HL-60/S4 treated with retinoic acid at 250 ng/mL for 4 days and 3 days (cell line): ENCODE measurements around the gene NOX1.
"Not testable (repeated sequence)": the region's sequence is repeated elsewhere in the genome, so short reads cannot be mapped to it uniquely, and the experiment has no call there.

Source experiments
- in situ Hi-C: fragments of 300-500 bp; cut with MboI; formaldehyde crosslinking; loops from 2 replicates; pipeline ENCODE4 v1.7.0; 2022; ENCODE audit warnings: low sequenced_read_pairs

NOX1 gene

DNA sequence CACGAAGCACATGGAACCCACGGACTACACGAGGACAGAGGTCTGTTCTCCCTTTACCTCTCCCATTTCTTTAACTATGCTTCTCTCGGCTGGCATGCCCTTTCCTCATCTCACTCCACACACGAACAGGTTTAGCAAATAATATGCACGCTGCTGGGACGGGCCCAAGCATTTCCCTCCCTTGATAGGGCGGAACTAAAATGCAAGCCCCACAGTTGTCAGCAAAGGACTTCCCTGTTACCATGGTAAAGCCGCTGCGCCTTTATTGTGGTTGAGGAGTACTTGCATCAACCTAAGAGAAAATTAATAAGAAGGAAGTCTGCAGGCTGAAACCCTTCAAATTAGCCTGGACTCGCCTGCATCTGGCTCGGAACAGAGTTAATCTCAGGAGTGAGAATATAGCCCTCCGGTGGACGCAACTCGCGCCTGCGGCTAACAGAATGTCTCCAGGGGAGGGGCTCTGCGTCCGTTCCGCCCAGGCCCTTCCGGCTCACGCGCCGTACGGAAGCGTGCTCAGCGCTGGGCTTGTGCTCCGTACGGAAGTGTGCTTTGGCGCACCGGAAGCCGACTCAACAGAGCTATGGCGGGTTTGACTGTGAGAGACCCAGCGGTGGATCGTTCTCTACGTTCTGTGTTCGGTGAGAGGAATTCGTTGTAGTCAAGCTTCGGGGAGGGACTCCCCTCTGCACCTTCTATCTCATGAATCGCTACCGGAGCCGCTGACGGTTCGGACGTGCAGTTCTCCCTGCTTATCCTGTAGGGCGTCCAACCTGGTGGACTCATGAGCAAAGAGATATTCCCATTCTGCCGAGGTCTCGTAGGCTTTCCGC, 54.1 kb downstream of the NOX1 start, which contains the start of gene CSTF2:
Gene CSTF2 (plus strand): TSS at position 555 of the 830 bp plus-strand sequence. CDS start 26 bp downstream, at position 581.
- in situ Hi-C loops = no loop called here

DNA sequence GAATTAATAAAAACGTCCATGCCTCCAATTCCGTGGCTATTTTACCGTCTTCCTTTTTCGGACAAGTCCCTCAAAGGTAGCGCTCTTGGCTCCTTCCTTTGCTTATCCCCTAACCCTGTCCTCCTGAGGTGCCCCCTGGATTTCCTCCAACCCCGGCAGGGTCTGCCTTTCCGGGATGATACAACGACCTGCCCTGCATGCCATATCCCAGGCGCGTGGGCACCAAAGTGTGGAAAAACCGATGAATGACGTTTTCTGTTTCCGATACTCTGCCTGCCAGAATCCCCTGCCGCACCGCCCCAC, 54.7 kb downstream of the NOX1 start:
- in situ Hi-C loops = no loop called here

- in situ Hi-C loops = no loop called here
Observed at GRCh38 chrX:100817340-100817739, 56.8 kb downstream of the NOX1 start.

- in situ Hi-C loops = no loop called here
Observed at GRCh38 chrX:100812216-100813158, 61.7 kb downstream of the NOX1 start.

GRCh38 chrX:100808265-100808664, 65.9 kb downstream of the NOX1 start:
- in situ Hi-C loops = not testable (repeated sequence)

- in situ Hi-C loops = no loop called here
Observed at GRCh38 chrX:100804780-100805179, 69.4 kb downstream of the NOX1 start.

GRCh38 chrX:100802843-100803242, 71.3 kb downstream of the NOX1 start:
- in situ Hi-C loops = no loop called here

DNA sequence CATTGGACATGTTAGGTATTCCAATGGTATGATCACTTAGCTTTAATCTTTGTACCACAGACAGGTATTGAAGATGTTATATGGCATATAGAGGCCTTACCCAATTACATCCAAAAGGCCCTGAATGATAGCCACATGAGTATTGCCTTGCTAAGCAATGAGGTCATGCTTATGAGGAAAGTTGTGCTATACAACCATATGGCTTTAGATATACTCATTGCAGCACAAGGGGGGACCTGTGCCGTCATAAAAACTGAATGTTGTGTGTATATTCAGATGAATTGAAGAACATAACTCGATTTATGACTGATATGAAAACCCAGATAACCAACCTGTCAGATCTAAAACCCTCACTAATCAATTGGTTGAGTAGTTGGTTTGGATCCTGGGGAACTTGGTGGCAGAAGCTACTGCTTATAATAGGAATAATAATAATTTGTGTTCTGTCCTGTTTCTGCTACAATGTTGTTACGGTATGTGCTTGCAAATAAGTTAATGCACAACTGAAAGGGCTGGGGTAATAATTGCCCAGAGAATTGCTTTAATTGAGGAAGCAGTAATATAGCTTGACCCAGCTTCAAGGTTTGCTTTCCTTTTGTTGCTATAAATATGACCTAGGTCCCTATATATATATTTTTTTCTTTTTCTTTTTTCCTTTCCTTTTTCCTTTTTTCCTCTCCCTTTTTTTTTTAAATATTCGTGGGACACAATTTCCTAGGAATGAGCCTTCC, 75.5 kb downstream of the NOX1 start:
- in situ Hi-C loops = no loop called here

DNA sequence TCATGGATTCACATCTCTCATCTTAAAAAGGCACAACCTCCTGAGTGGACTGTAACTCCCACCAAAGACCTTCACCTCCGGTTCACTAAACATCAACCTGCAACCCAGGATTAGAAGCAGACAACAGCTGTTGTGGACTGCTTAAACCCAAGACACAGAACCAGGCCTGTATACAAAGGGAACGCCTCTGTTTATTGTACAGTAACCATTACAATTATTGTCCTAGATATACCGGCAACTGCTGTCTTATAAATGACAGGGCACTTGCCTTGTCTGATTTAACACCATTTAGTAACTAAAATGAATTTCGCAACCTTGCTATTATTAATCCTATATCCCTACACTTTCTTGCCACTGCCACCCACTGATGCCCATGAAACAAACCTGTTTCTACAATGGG, 76.8 kb downstream of the NOX1 start:
- in situ Hi-C loops = no loop called here

DNA sequence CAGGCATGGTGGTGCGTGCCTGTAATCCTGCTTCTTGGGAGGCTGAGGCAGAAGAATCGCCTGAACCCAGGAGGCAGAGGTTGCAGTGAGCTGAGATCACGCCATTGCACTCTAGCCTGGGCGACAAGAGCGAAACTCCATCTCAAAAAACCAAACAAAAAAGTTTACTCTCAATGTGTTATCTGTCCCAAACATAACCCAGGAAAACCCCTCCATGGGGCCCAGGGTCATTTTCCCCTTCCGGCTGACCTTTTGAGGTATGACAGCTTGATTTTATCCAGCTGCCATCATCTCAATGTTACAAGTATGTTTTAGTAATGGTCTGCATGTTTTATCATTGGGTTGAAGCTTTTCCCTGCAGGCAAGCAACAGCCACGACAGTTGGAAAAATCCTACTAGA, 77.8 kb downstream of the NOX1 start:
- in situ Hi-C loops = not testable (repeated sequence)
